ENCODE results near the gene ERBB4. TPM values are rescaled to one million over a fixed set of nuclear protein-coding genes. Genes with fewer than 3 reads are reported as not detected.

The ERBB4 gene
- total RNA-seq, 2 experiments from 2014 or later: not detected

DNA sequence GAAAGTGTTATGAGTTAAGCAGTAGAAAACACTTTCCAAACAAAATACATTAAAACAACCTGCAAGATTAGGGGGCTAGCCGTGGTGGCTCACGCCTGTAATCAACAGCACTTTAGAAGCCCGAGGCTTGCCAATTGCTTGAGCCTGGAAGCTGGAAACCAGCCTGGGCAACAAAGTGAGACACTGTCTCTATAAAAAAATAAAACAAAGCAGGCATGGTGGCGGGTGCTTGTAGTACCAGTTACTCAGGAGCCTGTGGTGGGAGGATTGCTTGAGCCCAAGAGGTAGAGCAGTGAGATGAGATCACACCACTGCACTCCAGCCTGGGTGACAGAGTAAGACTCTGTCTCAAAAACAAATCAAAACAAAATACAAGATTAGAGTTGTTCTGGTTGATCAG is 208.3 kb downstream of the ERBB4 start:
- Histone ChIP-seq H3K27ac (ENCODE audit: low read depth in 1 of 2, low read length in 2 of 2) (no peak overlapping the region), H3K4me1 (ENCODE audit: insufficient read depth, low read length) (no peaks in the 10 kb centered on the region), H3K27me3 (ENCODE audit: control insufficient read depth in 1 of 2, insufficient read depth in 2 of 2, low read length in 2 of 2) (no peaks in the 10 kb centered on the region), H3K36me3 (ENCODE audit: insufficient read depth, low read length) (no peaks in the 10 kb centered on the region), H3K9me3 (ENCODE audit: control insufficient read depth in 1 of 2, insufficient read depth in 1 of 2, low read length in 2 of 2) (peaks cover 0 to 4% of the 10 kb centered on the region in 2 experiments), H3K4me3 (ENCODE audit: low read length) (no peak overlapping the region)
- no peak for ATAC-seq (ENCODE audit: poor library complexity)
- H3K4me3 Mint-ChIP-seq: no peak overlapping the region
- intact Hi-C loops (cut with DNase I, micrococcal nuclease): no loop called here
- no peak overlapping the region for H3K27ac Mint-ChIP-seq
- TF ChIP-seq, protein P1, sequence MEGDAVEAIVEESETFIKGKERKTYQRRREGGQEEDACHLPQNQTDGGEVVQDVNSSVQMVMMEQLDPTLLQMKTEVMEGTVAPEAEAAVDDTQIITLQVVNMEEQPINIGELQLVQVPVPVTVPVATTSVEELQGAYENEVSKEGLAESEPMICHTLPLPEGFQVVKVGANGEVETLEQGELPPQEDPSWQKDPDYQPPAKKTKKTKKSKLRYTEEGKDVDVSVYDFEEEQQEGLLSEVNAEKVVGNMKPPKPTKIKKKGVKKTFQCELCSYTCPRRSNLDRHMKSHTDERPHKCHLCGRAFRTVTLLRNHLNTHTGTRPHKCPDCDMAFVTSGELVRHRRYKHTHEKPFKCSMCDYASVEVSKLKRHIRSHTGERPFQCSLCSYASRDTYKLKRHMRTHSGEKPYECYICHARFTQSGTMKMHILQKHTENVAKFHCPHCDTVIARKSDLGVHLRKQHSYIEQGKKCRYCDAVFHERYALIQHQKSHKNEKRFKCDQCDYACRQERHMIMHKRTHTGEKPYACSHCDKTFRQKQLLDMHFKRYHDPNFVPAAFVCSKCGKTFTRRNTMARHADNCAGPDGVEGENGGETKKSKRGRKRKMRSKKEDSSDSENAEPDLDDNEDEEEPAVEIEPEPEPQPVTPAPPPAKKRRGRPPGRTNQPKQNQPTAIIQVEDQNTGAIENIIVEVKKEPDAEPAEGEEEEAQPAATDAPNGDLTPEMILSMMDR (IDR thresholded peaks at IDR 0.05): no peak
- no peaks in the 10 kb centered on the region for H3K4me1 Mint-ChIP-seq (ENCODE audit: low read depth)
- ChIA-PET POLR2A (no interaction called here), CTCF (no interaction called here)
- peaks cover 2% of the 10 kb centered on the region for H3K9me3 Mint-ChIP-seq
- no peaks in the 10 kb centered on the region for H3K36me3 Mint-ChIP-seq (ENCODE audit: low read depth)
- H3K27me3 Mint-ChIP-seq: no peaks in the 10 kb centered on the region
- no peak for DNase-seq

DNA sequence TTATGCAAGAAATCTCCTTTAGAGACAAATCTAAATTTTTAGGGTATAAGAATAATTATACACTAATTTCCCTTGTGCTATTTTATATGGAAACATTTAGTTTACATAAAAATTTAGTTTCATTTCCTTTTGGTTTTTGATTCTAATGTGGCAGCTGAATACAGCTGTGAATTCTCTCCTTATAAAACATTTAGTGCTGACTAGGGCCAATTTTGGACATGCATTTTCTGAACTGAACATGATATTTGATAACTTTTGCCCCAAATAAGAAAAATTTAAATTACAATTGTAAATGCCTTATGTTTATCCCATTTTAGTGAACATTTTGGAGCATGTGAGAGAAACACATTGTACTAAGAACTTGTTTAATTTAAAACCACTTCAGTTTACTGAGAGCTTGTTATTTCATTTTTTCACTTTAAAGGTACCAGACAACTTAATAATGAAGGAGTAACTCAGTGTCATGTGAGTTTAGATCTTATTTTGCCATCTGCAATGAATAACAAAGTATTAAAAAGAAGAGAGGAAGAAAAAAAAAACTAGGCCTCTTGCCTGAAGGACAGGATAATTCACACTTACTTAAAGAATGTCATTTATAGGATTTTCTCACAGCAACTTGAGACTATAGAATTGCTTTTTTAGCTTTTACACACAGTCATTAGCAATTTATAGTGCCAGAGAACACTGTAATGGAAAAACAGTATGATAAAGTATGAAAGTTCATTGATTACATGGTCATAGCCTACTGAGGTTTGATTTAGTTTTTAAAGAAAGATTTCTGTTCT is 209.7 kb downstream of the ERBB4 start:
- DNase-seq: no peak
- Mint-ChIP-seq H3K27ac (no peak overlapping the region), H3K27me3 (no peaks in the 10 kb centered on the region), H3K9me3 (peaks cover 2% of the 10 kb centered on the region), H3K4me3 (no peak overlapping the region), H3K4me1 (ENCODE audit: low read depth) (no peaks in the 10 kb centered on the region), H3K36me3 (ENCODE audit: low read depth) (no peaks in the 10 kb centered on the region)
- CTCF ChIA-PET: no interaction called here
- no peaks in the 10 kb centered on the region for H3K27me3 ChIP-seq (ENCODE audit: control insufficient read depth in 1 of 2, insufficient read depth in 2 of 2, low read length in 2 of 2)
- TF ChIP-seq, protein P1 (IDR thresholded peaks at IDR 0.05): no peak
- H3K36me3 ChIP-seq (ENCODE audit: insufficient read depth, low read length): no peaks in the 10 kb centered on the region
- intact Hi-C loops (cut with DNase I, micrococcal nuclease): no loop called here
- POLR2A ChIA-PET: no interaction called here
- no peaks in the 10 kb centered on the region for H3K4me1 ChIP-seq (ENCODE audit: insufficient read depth, low read length)
- no peak overlapping the region for H3K27ac ChIP-seq (ENCODE audit: low read depth in 1 of 2, low read length in 2 of 2)
- peaks cover 0 to 4% of the 10 kb centered on the region in 2 experiments for H3K9me3 ChIP-seq (ENCODE audit: control insufficient read depth in 1 of 2, insufficient read depth in 1 of 2, low read length in 2 of 2)
- ATAC-seq (ENCODE audit: poor library complexity): no peak
- no peak overlapping the region for H3K4me3 ChIP-seq (ENCODE audit: low read length)

DNA sequence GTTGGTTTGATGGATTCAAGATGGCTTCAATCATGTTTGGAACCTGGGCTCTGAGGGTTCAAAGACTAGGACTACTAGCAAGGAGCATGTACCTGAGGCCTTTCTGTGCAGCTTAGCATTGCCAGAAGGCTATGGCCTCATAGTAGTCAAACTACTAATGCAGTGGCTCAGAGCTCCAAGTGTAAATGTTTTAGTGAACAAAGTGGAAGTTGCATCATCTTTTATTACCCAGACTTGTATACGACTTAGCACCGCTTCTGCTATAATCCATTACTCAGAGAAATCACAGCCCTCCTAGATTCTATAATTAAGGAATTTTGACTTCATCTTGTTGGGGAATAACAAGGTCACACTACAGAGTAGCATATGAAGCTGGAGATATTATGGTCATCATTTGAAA is 210.5 kb downstream of the ERBB4 start:
- Histone ChIP-seq H3K36me3 (ENCODE audit: insufficient read depth, low read length) (no peaks in the 10 kb centered on the region), H3K27ac (ENCODE audit: low read depth in 1 of 2, low read length in 2 of 2) (no peak overlapping the region), H3K4me1 (ENCODE audit: insufficient read depth, low read length) (no peaks in the 10 kb centered on the region), H3K4me3 (ENCODE audit: low read length) (no peak overlapping the region), H3K9me3 (ENCODE audit: control insufficient read depth in 1 of 2, insufficient read depth in 1 of 2, low read length in 2 of 2) (peaks cover 0 to 4% of the 10 kb centered on the region in 2 experiments), H3K27me3 (ENCODE audit: control insufficient read depth in 1 of 2, insufficient read depth in 2 of 2, low read length in 2 of 2) (no peaks in the 10 kb centered on the region)
- H3K4me1 Mint-ChIP-seq (ENCODE audit: low read depth): no peaks in the 10 kb centered on the region
- DNase-seq: no peak
- intact Hi-C loops (cut with DNase I, micrococcal nuclease): no loop called here
- ChIA-PET POLR2A (no interaction called here), CTCF (no interaction called here)
- no peak overlapping the region for H3K4me3 Mint-ChIP-seq
- no peaks in the 10 kb centered on the region for H3K36me3 Mint-ChIP-seq (ENCODE audit: low read depth)
- no peaks in the 10 kb centered on the region for H3K27me3 Mint-ChIP-seq
- TF ChIP-seq, protein P1 (IDR thresholded peaks at IDR 0.05): no peak
- peaks cover 2% of the 10 kb centered on the region for H3K9me3 Mint-ChIP-seq
- no peak overlapping the region for H3K27ac Mint-ChIP-seq
- no peak for ATAC-seq (ENCODE audit: poor library complexity)

All from CD4-positive, alpha-beta T cell (primary cell).